HCT116 (cell line): ENCODE results near the gene UGT1A6.

Experiments
- CTCF ChIP-seq, 3 experiments: fragments of 200-600 bp in 1 of 3; sonication (generic) in 1 of 3; IDR thresholded peaks in 2 of 3; conservative IDR thresholded peaks in 1 of 3; 2 replicates each; pipeline ENCODE4 v1.5.1; 2012 to 2017; ENCODE audit warnings: low read depth in 2 of 3, low read length in 2 of 3, antibody characterized with exemption in 1 of 3, borderline replicate concordance in 1 of 3, control low read depth in 1 of 3, mild to moderate bottlenecking in 1 of 3, mixed read lengths in 1 of 3, mixed run types in 1 of 3, moderate library complexity in 1 of 3; ENCODE audit not compliant: insufficient read depth in 1 of 3
- EZH2 ChIP-seq: fragments of 200-600 bp; sonication (generic); IDR thresholded peaks from 2 replicates; pipeline ENCODE4 v1.6.1; 2017; ENCODE audit warnings: antibody characterized with exemption, mixed run types
- EZH2phosphoT487 ChIP-seq: fragments of 200-600 bp; IDR thresholded peaks from 2 replicates; pipeline ENCODE4 v1.6.1; 2018; ENCODE audit warnings: antibody characterized with exemption, borderline replicate concordance
- MAX ChIP-seq: IDR thresholded peaks from 2 replicates; pipeline ENCODE4 v1.6.1; 2012
- POLR2A ChIP-seq: IDR thresholded peaks from 2 replicates; pipeline ENCODE4 v1.7.0; 2011; ENCODE audit warnings: borderline replicate concordance; ENCODE audit not compliant: insufficient read depth, insufficient read length; ENCODE audit errors: extremely low read depth
- POLR2AphosphoS5 ChIP-seq: IDR thresholded peaks from 2 replicates; pipeline ENCODE4 v1.6.1; 2011; ENCODE audit warnings: mild to moderate bottlenecking, low read depth, low read length, moderate library complexity
- SP1 ChIP-seq: IDR thresholded peaks from 2 replicates; pipeline ENCODE4 v1.6.1; 2012; ENCODE audit warnings: low read depth
- YY1 ChIP-seq: IDR thresholded peaks from 2 replicates; pipeline ENCODE4 v1.6.1; 2011; ENCODE audit warnings: low read length, low read depth, moderate library complexity, mild to moderate bottlenecking; ENCODE audit not compliant: insufficient replicate concordance; ENCODE audit errors: extremely low read depth

GRCh38 chr2:233758849-233759248 lies 66.2 kb downstream of the UGT1A6 start:
- TF ChIP-seq POLR2A: no peak
- TF ChIP-seq EZH2phosphoT487: no peak
- no peak for TF ChIP-seq POLR2AphosphoS5
- TF ChIP-seq CTCF (IDR thresholded peaks at IDR 0.05 in 2 of 3, conservative IDR thresholded peaks at IDR 0.05 in 1 of 3; ENCODE audit: borderline replicate concordance in 1 of 3, insufficient read depth in 1 of 3, low read depth in 2 of 3, low read length in 2 of 3): no peak
- TF ChIP-seq EZH2: no peak
- TF ChIP-seq MAX: no peak
- TF ChIP-seq YY1: no peak
- TF ChIP-seq SP1: no peak
